Ectodermal cell (in vitro differentiated cells): ENCODE data around the gene R3HDML.
"Not testable (repeated sequence)": the region's sequence is repeated elsewhere in the genome, so short reads cannot be mapped to it uniquely, and the experiment has no call there.

Experiments
- H3K27ac ChIP-seq: 2 replicates; pipeline ENCODE4 v1.7.0; 2013; ENCODE audit warnings: mild to moderate bottlenecking, low read depth, low read length; ENCODE audit not compliant: insufficient read depth, poor library complexity, severe bottlenecking
- H3K27me3 ChIP-seq: 2 replicates; pipeline ENCODE4 v1.7.0; 2013; ENCODE audit warnings: mild to moderate bottlenecking, low read length; ENCODE audit not compliant: insufficient read depth, control insufficient read depth, poor library complexity, severe bottlenecking
- H3K36me3 ChIP-seq: one replicate; pipeline ENCODE4 v1.7.0; 2013; ENCODE audit warnings: low read length; ENCODE audit not compliant: control insufficient read depth, insufficient read depth
- H3K4me1 ChIP-seq: one replicate; pipeline ENCODE4 v1.7.0; 2013; ENCODE audit warnings: low read length; ENCODE audit not compliant: control insufficient read depth, insufficient read depth
- H3K4me3 ChIP-seq: 2 replicates; pipeline ENCODE4 v1.7.0; 2013; ENCODE audit warnings: low read depth, low read length, control low read depth; ENCODE audit not compliant: insufficient read depth
- H3K9me3 ChIP-seq: 2 replicates; pipeline ENCODE4 v1.7.0; 2013; ENCODE audit warnings: mild to moderate bottlenecking, low read length, moderate library complexity; ENCODE audit not compliant: control insufficient read depth
- WGBS, 2 experiments: methylation state at CpG; one replicate each; pipeline ENCODE4 v1.1.7; 2013; ENCODE audit warnings: missing lambda C conversion rate in 2 of 2; 5-methylcytosine and 5-hydroxymethylcytosine counted together

Gene R3HDML

GRCh38 chr20:44327748-44328147, 9.1 kb upstream of the R3HDML start:
- not testable (repeated sequence) for H3K4me3 ChIP-seq, H3K36me3 ChIP-seq, H3K27ac ChIP-seq, H3K4me1 ChIP-seq, H3K9me3 ChIP-seq, H3K27me3 ChIP-seq
- 90 to 92% methylated on average over 7 of the region's 7 CpGs for WGBS, 2 experiments

- Histone ChIP-seq H3K9me3 (no peaks in the 10 kb centered on the region), H3K36me3 (no peaks in the 10 kb centered on the region), H3K27me3 (peaks cover 5% of the 10 kb centered on the region), H3K4me3 (no peak overlapping the region), H3K27ac (no peak overlapping the region), H3K4me1 (peaks cover 5% of the 10 kb centered on the region)
- WGBS, 2 experiments, result 69 to 79% methylated on average over 2 to 4 of the region's 4 CpGs
Measured at GRCh38 chr20:44328428-44328827, 8.4 kb upstream of the R3HDML start.

- Histone ChIP-seq H3K9me3 (no peaks in the 10 kb centered on the region), H3K27ac (no peak overlapping the region), H3K4me3 (no peak overlapping the region), H3K36me3 (no peaks in the 10 kb centered on the region), H3K4me1 (peaks cover 11% of the 10 kb centered on the region), H3K27me3 (peaks cover 5% of the 10 kb centered on the region)
- 89 to 93% methylated on average over 2 of the region's 2 CpGs for WGBS, 2 experiments
Measured at GRCh38 chr20:44331201-44331600, 5.6 kb upstream of the R3HDML start.

- Histone ChIP-seq H3K36me3 (no peaks in the 10 kb centered on the region), H3K4me3 (no peak overlapping the region), H3K9me3 (no peaks in the 10 kb centered on the region), H3K27ac (no peak overlapping the region), H3K4me1 (peaks cover 8% of the 10 kb centered on the region), H3K27me3 (no peaks in the 10 kb centered on the region)
- WGBS, 2 experiments, result 77 to 82% methylated on average over 8 of the region's 8 CpGs
Measured at GRCh38 chr20:44334306-44334705, 2.5 kb upstream of the R3HDML start.

GRCh38 chr20:44334709-44335108, 2.1 kb upstream of the R3HDML start:
- Histone ChIP-seq H3K27me3 (no peaks in the 10 kb centered on the region), H3K4me1 (peaks cover 8% of the 10 kb centered on the region), H3K9me3 (no peaks in the 10 kb centered on the region), H3K4me3 (no peak overlapping the region), H3K27ac (no peak overlapping the region), H3K36me3 (no peaks in the 10 kb centered on the region)
- WGBS, 2 experiments, result 87 to 92% methylated on average over 4 of the region's 4 CpGs

GRCh38 chr20:44335675-44336074, 1.2 kb upstream of the R3HDML start:
- no peaks in the 10 kb centered on the region for H3K27me3 ChIP-seq

GRCh38 chr20:44336086-44336485, 757 bp upstream of the R3HDML start:
- no peak overlapping the region for H3K4me3 ChIP-seq
- no peaks in the 10 kb centered on the region for H3K36me3 ChIP-seq
- H3K4me1 ChIP-seq, result peaks cover 8% of the 10 kb centered on the region
- H3K27ac ChIP-seq, result no peak overlapping the region
- 22 to 23% methylated on average over 15 of the region's 15 CpGs for WGBS, 2 experiments
- no peaks in the 10 kb centered on the region for H3K27me3 ChIP-seq
- no peaks in the 10 kb centered on the region for H3K9me3 ChIP-seq

More at GRCh38 chr20:44335675-44336074, 1.2 kb upstream of the R3HDML start:
- H3K27ac ChIP-seq, result no peak overlapping the region
- H3K36me3 ChIP-seq, result no peaks in the 10 kb centered on the region
- H3K4me3 ChIP-seq, result no peak overlapping the region
- H3K4me1 ChIP-seq, result peaks cover 8% of the 10 kb centered on the region
- H3K9me3 ChIP-seq, result no peaks in the 10 kb centered on the region
- 89 to 93% methylated on average over 2 of the region's 2 CpGs for WGBS, 2 experiments

GRCh38 chr20:44342248-44342647, 5.4 kb downstream of the R3HDML start:
- Histone ChIP-seq H3K27me3 (no peaks in the 10 kb centered on the region), H3K9me3 (no peaks in the 10 kb centered on the region), H3K4me3 (no peak overlapping the region), H3K4me1 (no peaks in the 10 kb centered on the region), H3K36me3 (no peaks in the 10 kb centered on the region), H3K27ac (no peak overlapping the region)
- WGBS, 2 experiments, result 79% methylated on average over 5 to 6 of the region's 6 CpGs

- WGBS, 2 experiments, result 86 to 90% methylated on average over 12 of the region's 12 CpGs
- no peaks in the 10 kb centered on the region for H3K9me3 ChIP-seq
- H3K36me3 ChIP-seq, result no peaks in the 10 kb centered on the region
- no peak overlapping the region for H3K27ac ChIP-seq
- H3K27me3 ChIP-seq, result no peaks in the 10 kb centered on the region
- no peaks in the 10 kb centered on the region for H3K4me1 ChIP-seq
- H3K4me3 ChIP-seq, result no peak overlapping the region
Measured at GRCh38 chr20:44343162-44343675, 6.4 kb downstream of the R3HDML start.

GRCh38 chr20:44344723-44345122, 7.9 kb downstream of the R3HDML start:
- no peak overlapping the region for H3K4me3 ChIP-seq
- no peak overlapping the region for H3K27ac ChIP-seq
- H3K36me3 ChIP-seq, result no peaks in the 10 kb centered on the region
- 90 to 93% methylated on average over 2 to 4 of the region's 4 CpGs for WGBS, 2 experiments
- H3K9me3 ChIP-seq, result no peaks in the 10 kb centered on the region
- no peaks in the 10 kb centered on the region for H3K27me3 ChIP-seq
- H3K4me1 ChIP-seq, result no peaks in the 10 kb centered on the region

- no peaks in the 10 kb centered on the region for H3K9me3 ChIP-seq
- 88 to 89% methylated on average over 8 of the region's 8 CpGs for WGBS, 2 experiments
- no peaks in the 10 kb centered on the region for H3K27me3 ChIP-seq
- H3K36me3 ChIP-seq, result no peaks in the 10 kb centered on the region
- H3K27ac ChIP-seq, result no peak overlapping the region
- no peaks in the 10 kb centered on the region for H3K4me1 ChIP-seq
- H3K4me3 ChIP-seq, result no peak overlapping the region
Measured at GRCh38 chr20:44345147-44345546, 8.3 kb downstream of the R3HDML start.
